ENCODE measurements around the gene ACTR5.
"Not testable (repeated sequence)": the region's sequence is repeated elsewhere in the genome, so short reads cannot be mapped to it uniquely, and the experiment has no call there.

The ACTR5 gene

DNA sequence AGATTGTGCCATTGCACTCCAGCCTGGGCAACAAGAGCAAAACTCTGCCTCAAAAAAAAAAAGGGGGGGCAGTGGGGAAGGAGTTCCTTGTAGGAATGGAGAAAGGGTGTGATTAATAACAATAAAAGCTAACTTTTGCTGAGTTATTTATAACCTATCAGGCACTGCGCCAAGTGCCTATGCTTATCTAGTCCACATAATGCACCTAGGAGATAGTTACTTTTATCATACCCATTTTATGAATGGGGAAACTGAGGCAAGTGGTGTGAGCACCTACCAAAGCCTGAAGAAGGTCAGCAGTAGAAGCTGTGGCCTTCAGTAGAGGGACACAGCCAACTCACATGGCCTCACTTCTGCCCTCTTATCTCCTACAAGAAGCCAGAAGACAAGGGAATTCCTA is 43.7 kb downstream of the ACTR5 start:
- Histone ChIP-seq H3K79me2 (ENCODE audit: insufficient read depth, low read depth) (no peaks in the 10 kb centered on the region), H3K36me3 (ENCODE audit: insufficient read depth) (no peaks in the 10 kb centered on the region), H3K4me3 (IDR thresholded peaks at IDR 0.05; ENCODE audit: insufficient read depth, low read depth, low read length) (no peak overlapping the region), H3K4me2 (no peak overlapping the region), H3K4me1 (ENCODE audit: low read depth, poor library complexity, severe bottlenecking) (no peaks in the 10 kb centered on the region), H4K20me1 (ENCODE audit: insufficient read depth) (no peaks in the 10 kb centered on the region), H3K27ac (no peak overlapping the region), H3K9ac (no peak overlapping the region), H3K27me3 (ENCODE audit: insufficient read depth, low read depth) (no peaks in the 10 kb centered on the region), H2AFZ (ENCODE audit: low read depth) (no peak overlapping the region)
- TF ChIP-seq, protein P1, sequence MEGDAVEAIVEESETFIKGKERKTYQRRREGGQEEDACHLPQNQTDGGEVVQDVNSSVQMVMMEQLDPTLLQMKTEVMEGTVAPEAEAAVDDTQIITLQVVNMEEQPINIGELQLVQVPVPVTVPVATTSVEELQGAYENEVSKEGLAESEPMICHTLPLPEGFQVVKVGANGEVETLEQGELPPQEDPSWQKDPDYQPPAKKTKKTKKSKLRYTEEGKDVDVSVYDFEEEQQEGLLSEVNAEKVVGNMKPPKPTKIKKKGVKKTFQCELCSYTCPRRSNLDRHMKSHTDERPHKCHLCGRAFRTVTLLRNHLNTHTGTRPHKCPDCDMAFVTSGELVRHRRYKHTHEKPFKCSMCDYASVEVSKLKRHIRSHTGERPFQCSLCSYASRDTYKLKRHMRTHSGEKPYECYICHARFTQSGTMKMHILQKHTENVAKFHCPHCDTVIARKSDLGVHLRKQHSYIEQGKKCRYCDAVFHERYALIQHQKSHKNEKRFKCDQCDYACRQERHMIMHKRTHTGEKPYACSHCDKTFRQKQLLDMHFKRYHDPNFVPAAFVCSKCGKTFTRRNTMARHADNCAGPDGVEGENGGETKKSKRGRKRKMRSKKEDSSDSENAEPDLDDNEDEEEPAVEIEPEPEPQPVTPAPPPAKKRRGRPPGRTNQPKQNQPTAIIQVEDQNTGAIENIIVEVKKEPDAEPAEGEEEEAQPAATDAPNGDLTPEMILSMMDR (conservative IDR thresholded peaks at IDR 0.05; ENCODE audit: low read depth, low read length), result no peak

DNA sequence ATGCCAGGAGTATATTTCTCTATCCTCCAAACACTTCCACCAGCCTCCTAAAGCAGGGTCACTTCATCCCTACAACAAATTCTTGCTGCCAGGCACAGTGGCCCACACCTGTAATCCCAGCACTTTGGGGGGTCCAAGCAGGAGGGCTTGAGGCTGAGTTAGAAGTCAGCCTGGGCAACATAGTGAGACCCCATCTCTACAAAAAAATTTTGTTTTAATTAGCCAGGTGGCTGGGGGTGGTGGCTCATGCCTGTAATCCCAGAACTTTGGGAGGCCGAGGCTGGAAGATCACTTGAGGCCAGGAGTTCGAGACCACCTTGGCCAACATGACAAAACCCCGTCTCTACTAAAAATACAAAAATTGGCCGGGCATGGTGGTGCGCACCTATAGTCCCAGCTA is 45.8 kb downstream of the ACTR5 start:
- H3K27me3 ChIP-seq (ENCODE audit: insufficient read depth, low read depth); H4K20me1 ChIP-seq (ENCODE audit: insufficient read depth); H3K27ac ChIP-seq; H3K4me2 ChIP-seq; H3K36me3 ChIP-seq (ENCODE audit: insufficient read depth); H2AFZ ChIP-seq (ENCODE audit: low read depth); H3K4me3 ChIP-seq (IDR thresholded peaks at IDR 0.05; ENCODE audit: insufficient read depth, low read depth, low read length); H3K4me1 ChIP-seq (ENCODE audit: low read depth, poor library complexity, severe bottlenecking); H3K9ac ChIP-seq; H3K79me2 ChIP-seq (ENCODE audit: insufficient read depth, low read depth): not testable (repeated sequence)

DNA sequence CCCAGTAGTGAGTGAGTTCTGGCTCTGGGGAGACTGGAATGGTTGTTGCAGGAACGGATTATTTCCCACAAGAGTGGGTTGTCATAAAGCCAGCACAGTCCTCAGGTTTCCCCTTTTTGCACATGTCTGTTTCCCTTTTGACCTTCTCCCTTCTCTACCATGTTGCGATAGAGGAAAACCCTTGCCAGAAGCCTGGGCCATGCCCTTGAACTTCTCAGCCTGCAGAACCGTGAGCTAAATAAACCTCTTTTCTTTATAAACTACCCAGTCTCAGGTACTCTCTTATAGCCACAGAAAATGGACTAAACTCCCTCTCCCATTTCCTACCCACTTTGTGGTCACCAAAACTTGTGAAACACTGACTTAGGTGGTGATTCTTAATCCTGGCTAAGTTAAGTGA is 50.0 kb downstream of the ACTR5 start:
- H3K4me3 ChIP-seq (IDR thresholded peaks at IDR 0.05; ENCODE audit: insufficient read depth, low read depth, low read length), result no peak overlapping the region
- no peak overlapping the region for H3K27ac ChIP-seq
- H3K4me1 ChIP-seq (ENCODE audit: low read depth, poor library complexity, severe bottlenecking), result no peaks in the 10 kb centered on the region
- no peak overlapping the region for H2AFZ ChIP-seq (ENCODE audit: low read depth)
- no peak overlapping the region for H3K4me2 ChIP-seq
- no peaks in the 10 kb centered on the region for H3K36me3 ChIP-seq (ENCODE audit: insufficient read depth)
- TF ChIP-seq, protein P1 (conservative IDR thresholded peaks at IDR 0.05; ENCODE audit: low read depth, low read length), result no peak
- H3K79me2 ChIP-seq (ENCODE audit: insufficient read depth, low read depth), result no peaks in the 10 kb centered on the region
- no peak overlapping the region for H3K9ac ChIP-seq
- no peaks in the 10 kb centered on the region for H3K27me3 ChIP-seq (ENCODE audit: insufficient read depth, low read depth)
- no peaks in the 10 kb centered on the region for H4K20me1 ChIP-seq (ENCODE audit: insufficient read depth)

DNA sequence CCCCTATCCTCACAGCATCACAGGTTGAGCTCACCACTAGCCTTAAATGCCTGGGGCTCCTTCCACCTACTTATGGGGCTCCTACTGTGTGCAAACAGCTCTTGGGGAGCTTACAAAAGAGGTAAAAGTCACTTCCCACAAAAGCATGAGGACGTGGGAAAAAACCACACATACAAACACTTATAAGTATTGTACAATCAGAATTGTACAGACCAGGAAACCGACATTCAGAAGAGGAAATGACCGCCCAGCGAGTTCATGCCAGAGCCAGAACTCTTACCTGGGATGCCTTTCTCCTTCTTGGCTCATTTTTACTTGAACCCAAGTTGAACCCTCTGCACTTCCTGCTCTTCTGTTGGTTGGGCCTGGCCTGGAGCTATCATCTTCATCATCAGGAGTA is 50.9 kb downstream of the ACTR5 start:
- no peak overlapping the region for H3K27ac ChIP-seq
- H4K20me1 ChIP-seq (ENCODE audit: insufficient read depth), result no peaks in the 10 kb centered on the region
- no peak overlapping the region for H3K4me3 ChIP-seq (IDR thresholded peaks at IDR 0.05; ENCODE audit: insufficient read depth, low read depth, low read length)
- H3K4me2 ChIP-seq, result no peak overlapping the region
- no peaks in the 10 kb centered on the region for H3K27me3 ChIP-seq (ENCODE audit: insufficient read depth, low read depth)
- no peaks in the 10 kb centered on the region for H3K4me1 ChIP-seq (ENCODE audit: low read depth, poor library complexity, severe bottlenecking)
- TF ChIP-seq, protein P1 (conservative IDR thresholded peaks at IDR 0.05; ENCODE audit: low read depth, low read length), result no peak
- H3K9ac ChIP-seq, result no peak overlapping the region
- H2AFZ ChIP-seq (ENCODE audit: low read depth), result no peak overlapping the region
- H3K79me2 ChIP-seq (ENCODE audit: insufficient read depth, low read depth), result no peaks in the 10 kb centered on the region
- no peaks in the 10 kb centered on the region for H3K36me3 ChIP-seq (ENCODE audit: insufficient read depth)

DNA sequence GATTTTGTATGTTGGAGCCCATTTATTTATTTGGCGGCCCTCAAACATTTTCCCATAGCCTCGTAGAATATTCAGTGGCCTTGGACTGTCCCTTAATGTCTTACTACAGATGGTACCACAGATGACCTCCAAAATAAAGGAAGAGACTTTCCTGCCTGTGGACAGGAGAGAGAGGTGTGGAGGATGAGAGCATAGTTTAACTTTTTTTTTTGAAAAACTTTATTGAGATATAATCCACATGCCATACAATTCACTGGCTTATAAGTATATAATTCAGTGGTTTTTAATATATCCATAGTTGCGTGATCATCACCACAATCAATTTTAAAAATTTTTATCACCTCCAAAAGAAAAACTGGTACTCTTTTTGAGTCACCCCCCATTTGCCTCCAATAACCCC is 52.6 kb downstream of the ACTR5 start:
- Histone ChIP-seq H3K36me3 (ENCODE audit: insufficient read depth) (no peaks in the 10 kb centered on the region), H3K27me3 (ENCODE audit: insufficient read depth, low read depth) (no peaks in the 10 kb centered on the region), H3K4me1 (ENCODE audit: low read depth, poor library complexity, severe bottlenecking) (no peaks in the 10 kb centered on the region), H3K4me3 (IDR thresholded peaks at IDR 0.05; ENCODE audit: insufficient read depth, low read depth, low read length) (no peak overlapping the region), H3K27ac (no peak overlapping the region), H4K20me1 (ENCODE audit: insufficient read depth) (no peaks in the 10 kb centered on the region), H3K4me2 (no peak overlapping the region), H2AFZ (ENCODE audit: low read depth) (no peak overlapping the region), H3K9ac (no peak overlapping the region), H3K79me2 (ENCODE audit: insufficient read depth, low read depth) (no peaks in the 10 kb centered on the region)
- TF ChIP-seq, protein P1 (conservative IDR thresholded peaks at IDR 0.05; ENCODE audit: low read depth, low read length), result no peak

All from KMS-11 (cell line).